Hematopoietic multipotent progenitor cell treated with erythropoietin and hydrocortisone succinate and interleukin-3 and kit ligand, for 4 days (in vitro differentiated cells): ENCODE measurements around the gene ARHGAP35.
"Not testable (repeated sequence)": the region's sequence is repeated elsewhere in the genome, so short reads cannot be mapped to it uniquely, and the experiment has no call there.

Experiments used
- DNase-seq: peaks from one replicate; pipeline ENCODE4 v3.0.0-alpha.2; 2015

The ARHGAP35 gene

GRCh38 chr19:46845959-46846459, 14.8 kb upstream of the ARHGAP35 start:
- DNase-seq = peak; percentile 71

- no peak for DNase-seq
Measured at GRCh38 chr19:46847528-46847927, 13.3 kb upstream of the ARHGAP35 start.

GRCh38 chr19:46848389-46848788, 12.4 kb upstream of the ARHGAP35 start:
- DNase-seq = no peak

- DNase-seq = no peak
Measured at GRCh38 chr19:46849610-46850009, 11.2 kb upstream of the ARHGAP35 start.

GRCh38 chr19:46850228-46851203, 10.3 kb upstream of the ARHGAP35 start, which contains the start of gene AP2S1:
TSS of gene AP2S1 (minus strand) at chr19:46850846. CDS start at chr19:46850766, 80 bp downstream.
- DNase-seq = peak; percentile 99

GRCh38 chr19:46852830-46853229, 8.0 kb upstream of the ARHGAP35 start:
- no peak for DNase-seq

- not testable (repeated sequence) for DNase-seq
Measured at GRCh38 chr19:46854698-46855097, 6.1 kb upstream of the ARHGAP35 start.

- peak; percentile 98 for DNase-seq
Measured at GRCh38 chr19:46856062-46857022, 4.5 kb upstream of the ARHGAP35 start.

GRCh38 chr19:46859637-46860124, 1.1 kb upstream of the ARHGAP35 start:
- DNase-seq = no peak

- DNase-seq = peak; percentile 100
Measured at GRCh38 chr19:46860125-46860845, 512 bp upstream of the ARHGAP35 start.

GRCh38 chr19:46861691-46862502, 1.1 kb downstream of the ARHGAP35 start:
- peak; percentile 30 for DNase-seq

GRCh38 chr19:46862503-46862834, 1.7 kb downstream of the ARHGAP35 start:
- DNase-seq = no peak

GRCh38 chr19:46862974-46863632, 2.3 kb downstream of the ARHGAP35 start:
- DNase-seq = peak; percentile 78

- DNase-seq = no peak
Measured at GRCh38 chr19:46863818-46864629, 3.2 kb downstream of the ARHGAP35 start.

- DNase-seq = peak; percentile 18
Measured at GRCh38 chr19:46866407-46867136, 5.8 kb downstream of the ARHGAP35 start.

- DNase-seq = no peak
Measured at GRCh38 chr19:46867170-46867569, 6.4 kb downstream of the ARHGAP35 start.

- DNase-seq = no peak
Measured at GRCh38 chr19:46868025-46868802, 7.4 kb downstream of the ARHGAP35 start.

- DNase-seq = not testable (repeated sequence)
Measured at GRCh38 chr19:46871173-46871572, 10.4 kb downstream of the ARHGAP35 start.
